Esophagus squamous epithelium (tissue), 4 donors: ENCODE data around the gene ANGPTL2.

Source experiments
- POLR2A ChIP-seq, 4 donors: fragments of 450-650 bp; IDR thresholded peaks; one replicate each; pipeline ENCODE4 v1.6.1; 2017; ENCODE audit warnings: antibody characterized with exemption in 4 of 4, mild to moderate bottlenecking in 4 of 4, moderate library complexity in 3 of 4
- TF ChIP-seq, protein P1 (sequence below), 6 experiments: fragments of 450-650 bp in 4 of 6; fragments of 200-600 bp in 2 of 6; sonication (generic) in 2 of 6; IDR thresholded peaks; one replicate each; pipeline ENCODE4 v1.5.1; 2016 to 2019; ENCODE audit warnings: antibody characterized with exemption in 6 of 6, mild to moderate bottlenecking in 4 of 6, moderate library complexity in 4 of 6

- TF ChIP-seq, protein P1, sequence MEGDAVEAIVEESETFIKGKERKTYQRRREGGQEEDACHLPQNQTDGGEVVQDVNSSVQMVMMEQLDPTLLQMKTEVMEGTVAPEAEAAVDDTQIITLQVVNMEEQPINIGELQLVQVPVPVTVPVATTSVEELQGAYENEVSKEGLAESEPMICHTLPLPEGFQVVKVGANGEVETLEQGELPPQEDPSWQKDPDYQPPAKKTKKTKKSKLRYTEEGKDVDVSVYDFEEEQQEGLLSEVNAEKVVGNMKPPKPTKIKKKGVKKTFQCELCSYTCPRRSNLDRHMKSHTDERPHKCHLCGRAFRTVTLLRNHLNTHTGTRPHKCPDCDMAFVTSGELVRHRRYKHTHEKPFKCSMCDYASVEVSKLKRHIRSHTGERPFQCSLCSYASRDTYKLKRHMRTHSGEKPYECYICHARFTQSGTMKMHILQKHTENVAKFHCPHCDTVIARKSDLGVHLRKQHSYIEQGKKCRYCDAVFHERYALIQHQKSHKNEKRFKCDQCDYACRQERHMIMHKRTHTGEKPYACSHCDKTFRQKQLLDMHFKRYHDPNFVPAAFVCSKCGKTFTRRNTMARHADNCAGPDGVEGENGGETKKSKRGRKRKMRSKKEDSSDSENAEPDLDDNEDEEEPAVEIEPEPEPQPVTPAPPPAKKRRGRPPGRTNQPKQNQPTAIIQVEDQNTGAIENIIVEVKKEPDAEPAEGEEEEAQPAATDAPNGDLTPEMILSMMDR (IDR thresholded peaks at IDR 0.05), result no peak
- TF ChIP-seq POLR2A (IDR thresholded peaks at IDR 0.05), result no peak
Observed at GRCh38 chr9:127087411-127087810, 35.0 kb downstream of the ANGPTL2 start.
